SK-N-SH (cell line): Measurements from ENCODE around the gene RAI1. TPM values are rescaled to one million over a fixed set of nuclear protein-coding genes. Genes with fewer than 3 reads are reported as not detected.

Source experiments
- CTCF ChIA-PET: fragments of 300-600, 350-600 bp; formaldehyde crosslinking; extraction: SDS; loops from one replicate; lab custom pipeline; 2021; lab: Yijun Ruan, JAX
- POLR2A ChIA-PET: fragments of 350-600 bp; sonication (Branson Sonifier 250); formaldehyde crosslinking; extraction: SDS; loops from one replicate; lab custom pipeline; 2020; ENCODE audit warnings: antibody characterized with exemption, inconsistent platforms; lab: Yijun Ruan, JAX
- DNase-seq: peaks from one replicate; pipeline ENCODE4 v3.0.0; 2012
- H2AFZ ChIP-seq: fragments of 200-600 bp; sonication (generic); 2 replicates; pipeline ENCODE4 v1.8.1; 2016; ENCODE audit warnings: antibody characterized with exemption, mild to moderate bottlenecking, low read depth
- H3F3A ChIP-seq: fragments of 200-600 bp; sonication (generic); replicated peaks from 2 replicates; pipeline ENCODE3; 2016; ENCODE audit warnings: antibody characterized with exemption, mild to moderate bottlenecking; ENCODE audit not compliant: insufficient read depth
- H3K27ac ChIP-seq, 2 experiments: fragments of 200-500 bp in 1 of 2; fragments of 200-600 bp in 1 of 2; sonication (Bioruptor generic) in 1 of 2; sonication (generic), shearing (Covaris generic) in 1 of 2; 2 replicates each; pipeline versions ENCODE4 v1.5.1 to v1.6.1; 2014 to 2016; ENCODE audit warnings: low read depth in 2 of 2, inconsistent platforms in 1 of 2, low read length in 1 of 2, mild to moderate bottlenecking in 1 of 2, mixed read lengths in 1 of 2
- H3K27me3 ChIP-seq: fragments of 200-600 bp; sonication (generic), shearing (Covaris generic); 2 replicates; pipeline ENCODE4 v1.6.1; 2016; ENCODE audit warnings: mixed run types; ENCODE audit not compliant: insufficient read depth
- H3K36me3 ChIP-seq, 2 experiments: fragments of 200-500 bp in 1 of 2; fragments of 200-600 bp in 1 of 2; sonication (Bioruptor generic) in 1 of 2; sonication (generic) in 1 of 2; replicated peaks in 1 of 2; 2 replicates each; pipeline versions ENCODE3 to v1.5.1; 2014 to 2016; ENCODE audit warnings: low read length in 1 of 2, mild to moderate bottlenecking in 1 of 2; ENCODE audit not compliant: insufficient read depth in 2 of 2, control insufficient read depth in 1 of 2
- H3K4me1 ChIP-seq, 2 experiments: fragments of 200-500 bp in 1 of 2; fragments of 200-600 bp in 1 of 2; sonication (Bioruptor generic) in 1 of 2; sonication (generic), shearing (Covaris generic) in 1 of 2; 2 replicates each; pipeline versions ENCODE4 v1.5.1 to v1.6.1; 2014 to 2016; ENCODE audit warnings: low read depth in 1 of 2, low read length in 1 of 2, mixed run types in 1 of 2; ENCODE audit not compliant: insufficient read depth in 2 of 2, control insufficient read depth in 1 of 2
- H3K4me2 ChIP-seq: fragments of 200-600 bp; sonication (generic), shearing (Covaris generic); 2 replicates; pipeline ENCODE4 v1.6.1; 2017; ENCODE audit warnings: mixed run types
- H3K4me3 ChIP-seq, 2 experiments: fragments of 200-500 bp in 1 of 2; fragments of 200-600 bp in 1 of 2; sonication (Bioruptor generic) in 1 of 2; sonication (generic), shearing (Covaris generic) in 1 of 2; 2 replicates each; pipeline versions ENCODE4 v1.5.1 to v1.8.1; 2014 to 2016; ENCODE audit warnings: low read depth in 2 of 2, inconsistent platforms in 1 of 2, low read length in 1 of 2, mild to moderate bottlenecking in 1 of 2, mixed read lengths in 1 of 2, moderate library complexity in 1 of 2
- H3K79me2 ChIP-seq: fragments of 200-600 bp; sonication (generic); 2 replicates; pipeline ENCODE4 v1.8.1; 2017; ENCODE audit warnings: mild to moderate bottlenecking; ENCODE audit not compliant: insufficient read depth
- H3K9ac ChIP-seq: fragments of 200-600 bp; sonication (generic); 2 replicates; pipeline ENCODE4 v1.6.1; 2017; ENCODE audit warnings: mixed run types
- H3K9me2 ChIP-seq: fragments of 200-600 bp; sonication (generic); 2 replicates; pipeline ENCODE4 v1.6.1; 2017; ENCODE audit warnings: mixed run types
- H3K9me3 ChIP-seq: fragments of 200-600 bp; sonication (generic); 2 replicates; pipeline ENCODE4 v1.6.1; 2017; ENCODE audit warnings: mixed run types, mild to moderate bottlenecking, moderate library complexity
- H4K20me1 ChIP-seq: fragments of 200-600 bp; sonication (generic); 2 replicates; pipeline ENCODE4 v1.6.1; 2017; ENCODE audit warnings: mild to moderate bottlenecking, mixed run types; ENCODE audit not compliant: insufficient read depth
- ELF1 ChIP-seq: IDR thresholded peaks from 2 replicates; pipeline ENCODE4 v1.4.0; 2012
- EZH2phosphoT487 ChIP-seq: fragments of 200-600 bp; sonication (generic); IDR thresholded peaks from 2 replicates; pipeline ENCODE4 v1.6.1; 2017; ENCODE audit warnings: low read depth, mixed run types, mild to moderate bottlenecking, antibody characterized with exemption, moderate library complexity, borderline replicate concordance
- FOSL2 ChIP-seq: IDR thresholded peaks from 2 replicates; pipeline ENCODE4 v1.4.0; 2012; ENCODE audit warnings: low read depth, mild to moderate bottlenecking, moderate library complexity, borderline replicate concordance
- FOXM1 ChIP-seq: IDR thresholded peaks from 2 replicates; pipeline ENCODE4 v1.4.0; 2012; ENCODE audit warnings: low read depth, mild to moderate bottlenecking
- MEF2A ChIP-seq: IDR thresholded peaks from 2 replicates; pipeline ENCODE4 v1.4.0; 2012; ENCODE audit warnings: low read depth, borderline replicate concordance
- NFIC ChIP-seq: IDR thresholded peaks from 2 replicates; pipeline ENCODE4 v1.4.0; 2012; ENCODE audit warnings: borderline replicate concordance
- POLR2AphosphoS5 ChIP-seq: IDR thresholded peaks from 2 replicates; pipeline ENCODE4 v1.6.1; 2012; ENCODE audit warnings: low read depth, low read length
- RFX5 ChIP-seq: IDR thresholded peaks from 2 replicates; pipeline ENCODE4 v1.6.1; 2012; ENCODE audit warnings: mild to moderate bottlenecking, improper control_type of control experiment, low read length
- RXRA ChIP-seq: IDR thresholded peaks from 2 replicates; pipeline ENCODE4 v1.4.0; 2012; ENCODE audit warnings: low read depth, mild to moderate bottlenecking, borderline replicate concordance
- SMC3 ChIP-seq: IDR thresholded peaks from 2 replicates; pipeline ENCODE4 v1.6.1; 2012; ENCODE audit warnings: low read depth, low read length, improper control_type of control experiment
- TAF1 ChIP-seq: IDR thresholded peaks from 2 replicates; pipeline ENCODE4 v1.6.1; 2012; ENCODE audit warnings: low read depth, mild to moderate bottlenecking, low read length, moderate library complexity, borderline replicate concordance
- TCF12 ChIP-seq: IDR thresholded peaks from 2 replicates; pipeline ENCODE4 v1.4.0; 2012
- YY1 ChIP-seq: IDR thresholded peaks from 2 replicates; pipeline ENCODE4 v1.4.0; 2012; ENCODE audit warnings: low read depth, mild to moderate bottlenecking
- WGBS: methylation state at CpG from one replicate; pipeline ENCODE4 v1.1.6; 2017; ENCODE audit warnings: low lambda C conversion rate; 5-methylcytosine and 5-hydroxymethylcytosine counted together
- polyA plus RNA-seq, 3 experiments: library from polyadenylated mRNA; depleted of rRNA; stranded (reverse); fragments of >200 nt; gene quantifications; 2 replicates each; pipeline ENCODE4 v1.2.3, GENCODE V29; 2012
- TF ChIP-seq, protein P1 (sequence below): IDR thresholded peaks from 2 replicates; pipeline ENCODE4 v1.6.1; 2012; ENCODE audit warnings: mild to moderate bottlenecking, low read depth, low read length, moderate library complexity
- TF ChIP-seq, protein P2 (sequence below): IDR thresholded peaks from 2 replicates; pipeline ENCODE4 v1.4.0; 2012; ENCODE audit warnings: low read depth, borderline replicate concordance

The RAI1 gene
- polyA plus RNA-seq, 1 of the 3 experiments (the other 2 are of a cell fraction) = 4.7 TPM

DNA sequence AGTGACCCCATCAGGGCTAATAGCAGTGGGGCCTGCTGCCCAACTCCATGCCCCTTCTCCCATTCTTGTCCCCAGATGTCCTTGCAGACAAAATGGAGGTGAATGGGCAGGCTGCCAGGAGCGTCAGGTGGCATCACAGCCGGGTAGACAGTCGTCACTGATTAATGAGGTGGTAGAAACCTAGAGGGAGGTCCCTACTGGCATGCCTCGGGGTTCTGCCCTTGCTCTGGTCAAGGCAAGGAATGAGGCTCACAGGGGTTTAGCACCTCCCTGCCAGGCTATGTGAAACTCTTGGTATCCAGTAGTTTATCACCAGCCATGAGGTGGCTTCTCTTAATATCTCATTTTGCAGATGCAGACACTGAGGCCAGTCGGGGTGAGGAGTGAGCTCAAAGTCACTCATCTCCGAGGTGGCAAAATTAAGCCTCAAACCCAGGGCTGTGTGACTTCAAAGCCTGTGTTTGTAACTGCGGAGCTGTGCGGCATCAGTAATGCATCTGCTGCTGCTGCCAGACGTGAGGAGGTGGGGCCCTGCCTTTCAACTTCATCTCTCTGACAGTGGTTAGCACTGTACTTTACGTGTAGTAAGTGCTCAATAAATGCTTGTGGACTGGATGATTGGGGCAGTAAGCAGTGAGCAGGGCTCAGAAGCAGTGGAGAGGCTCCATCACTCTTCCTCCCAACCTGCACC, 21.3 kb downstream of the RAI1 start:
- Histone ChIP-seq H3K9ac (no peak overlapping the region), H2AFZ (no peak overlapping the region), H3F3A (peaks cover 5% of the 10 kb centered on the region), H3K27me3 (no peaks in the 10 kb centered on the region), H3K4me2 (no peak overlapping the region), H3K9me3 (no peaks in the 10 kb centered on the region), H3K4me3 (no peak overlapping the region), H3K36me3 (no peaks in the 10 kb centered on the region), H3K9me2 (no peaks in the 10 kb centered on the region), H3K79me2 (peaks cover 97% of the 10 kb centered on the region), H3K27ac (no peak overlapping the region; a peak in 1 of 4 replicates), H4K20me1 (peaks cover 77% of the 10 kb centered on the region), H3K4me1 (peaks cover 19 to 44% of the 10 kb centered on the region in 2 experiments; a peak in 3 of 4 replicates)
- POLR2A ChIA-PET = interaction anchor here (0.7 to 1.0 kb wide), 2 partner anchors 73 to 134 kb away, joined by 3 read pairs; partner anchors contain the start of gene SREBF1
- TF ChIP-seq RXRA (no peak), TCF12 (no peak), EZH2phosphoT487 (no peak), MEF2A (no peak), RFX5 (no peak), ELF1 (no peak), TAF1 (no peak), NFIC (no peak), POLR2AphosphoS5 (no peak), SMC3 (no peak), YY1 (no peak), FOSL2 (no peak), FOXM1 (no peak)
- TF ChIP-seq, protein P1, sequence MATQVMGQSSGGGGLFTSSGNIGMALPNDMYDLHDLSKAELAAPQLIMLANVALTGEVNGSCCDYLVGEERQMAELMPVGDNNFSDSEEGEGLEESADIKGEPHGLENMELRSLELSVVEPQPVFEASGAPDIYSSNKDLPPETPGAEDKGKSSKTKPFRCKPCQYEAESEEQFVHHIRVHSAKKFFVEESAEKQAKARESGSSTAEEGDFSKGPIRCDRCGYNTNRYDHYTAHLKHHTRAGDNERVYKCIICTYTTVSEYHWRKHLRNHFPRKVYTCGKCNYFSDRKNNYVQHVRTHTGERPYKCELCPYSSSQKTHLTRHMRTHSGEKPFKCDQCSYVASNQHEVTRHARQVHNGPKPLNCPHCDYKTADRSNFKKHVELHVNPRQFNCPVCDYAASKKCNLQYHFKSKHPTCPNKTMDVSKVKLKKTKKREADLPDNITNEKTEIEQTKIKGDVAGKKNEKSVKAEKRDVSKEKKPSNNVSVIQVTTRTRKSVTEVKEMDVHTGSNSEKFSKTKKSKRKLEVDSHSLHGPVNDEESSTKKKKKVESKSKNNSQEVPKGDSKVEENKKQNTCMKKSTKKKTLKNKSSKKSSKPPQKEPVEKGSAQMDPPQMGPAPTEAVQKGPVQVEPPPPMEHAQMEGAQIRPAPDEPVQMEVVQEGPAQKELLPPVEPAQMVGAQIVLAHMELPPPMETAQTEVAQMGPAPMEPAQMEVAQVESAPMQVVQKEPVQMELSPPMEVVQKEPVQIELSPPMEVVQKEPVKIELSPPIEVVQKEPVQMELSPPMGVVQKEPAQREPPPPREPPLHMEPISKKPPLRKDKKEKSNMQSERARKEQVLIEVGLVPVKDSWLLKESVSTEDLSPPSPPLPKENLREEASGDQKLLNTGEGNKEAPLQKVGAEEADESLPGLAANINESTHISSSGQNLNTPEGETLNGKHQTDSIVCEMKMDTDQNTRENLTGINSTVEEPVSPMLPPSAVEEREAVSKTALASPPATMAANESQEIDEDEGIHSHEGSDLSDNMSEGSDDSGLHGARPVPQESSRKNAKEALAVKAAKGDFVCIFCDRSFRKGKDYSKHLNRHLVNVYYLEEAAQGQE = no peak
- TF ChIP-seq, protein P2, sequence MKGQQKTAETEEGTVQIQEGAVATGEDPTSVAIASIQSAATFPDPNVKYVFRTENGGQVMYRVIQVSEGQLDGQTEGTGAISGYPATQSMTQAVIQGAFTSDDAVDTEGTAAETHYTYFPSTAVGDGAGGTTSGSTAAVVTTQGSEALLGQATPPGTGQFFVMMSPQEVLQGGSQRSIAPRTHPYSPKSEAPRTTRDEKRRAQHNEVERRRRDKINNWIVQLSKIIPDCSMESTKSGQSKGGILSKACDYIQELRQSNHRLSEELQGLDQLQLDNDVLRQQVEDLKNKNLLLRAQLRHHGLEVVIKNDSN = no peak
- CTCF ChIA-PET = interaction anchor here (1.2 kb wide), 1 partner anchor 88 kb away, joined by 6 read pairs; no protein-coding TSS in a partner anchor
- DNase-seq = no peak
- 92% methylated on average over 9 of the region's 10 CpGs for WGBS
